GM12878 (cell line): Measurements from ENCODE around the gene CLNK. TPM values are rescaled to one million over a fixed set of nuclear protein-coding genes. Genes with fewer than 3 reads are reported as not detected.

Experiments
- ATAC-seq: fragments of 200-7000 bp; cut with Tn5 transposase; 3 replicates; pipeline ENCODE4 v1.9.1; 2020; ENCODE audit warnings: mild to moderate bottlenecking, moderate library complexity
- BruUV-seq: library from RNA; stranded (reverse); fragments of 400-500 nt; replicated peaks from 2 replicates; lab custom pipeline; 2021; lab: Mats Ljungman, UMichigan
- CTCF ChIA-PET: fragments of 300-600 bp; sonication (Branson Sonifier 250); formaldehyde crosslinking; extraction: SDS; loops from one replicate; lab custom pipeline; 2021; ENCODE audit warnings: inconsistent platforms; lab: Yijun Ruan, JAX
- POLR2A ChIA-PET: fragments of 350-600 bp; formaldehyde crosslinking; extraction: SDS; loops from one replicate; lab custom pipeline; 2021; ENCODE audit warnings: inconsistent platforms; lab: Charles Lee
- RAD21 ChIA-PET: fragments of 300-600 bp; sonication (Branson Sonifier 250); formaldehyde crosslinking; loops from one replicate; lab custom pipeline; 2023; ENCODE audit warnings: antibody characterized with exemption; ENCODE audit not compliant: unreplicated experiment; lab: Charles Lee
- SMC1A ChIA-PET: fragments of 300-600 bp; sonication (Branson Sonifier 250); formaldehyde crosslinking; loops from one replicate; lab custom pipeline; 2023; ENCODE audit not compliant: unreplicated experiment, uncharacterized antibody; lab: Charles Lee
- DNase-seq: peaks from one replicate; pipeline ENCODE4 v3.0.0-alpha.2; 2011; ENCODE audit warnings: low read depth, low spot score
- FAIRE-seq: peaks from 3 replicates; lab custom pipeline; 2011; peaks lifted over from hg19 to GRCh38; lab: Jason Lieb, UNC
- H2AFZ ChIP-seq: 2 replicates; pipeline ENCODE4 v1.6.0; 2011; ENCODE audit warnings: low read depth, low read length, control low read depth; ENCODE audit not compliant: control insufficient read depth
- H3K27ac ChIP-seq: 2 replicates; pipeline ENCODE4 v1.5.1; 2011; ENCODE audit warnings: control low read depth; ENCODE audit not compliant: control insufficient read depth, insufficient read depth
- H3K27me3 ChIP-seq, 2 experiments: replicated peaks in 1 of 2; 2 replicates each; pipeline versions ENCODE4 v1.6.0 to v1.6.1; 2011; ENCODE audit warnings: low read length in 1 of 2; ENCODE audit not compliant: control insufficient read depth in 2 of 2, insufficient read depth in 2 of 2
- H3K36me3 ChIP-seq, 2 experiments: 2 replicates each; pipeline ENCODE4 v1.5.1; 2011; ENCODE audit warnings: low read length in 1 of 2; ENCODE audit not compliant: control insufficient read depth in 2 of 2, insufficient read depth in 2 of 2
- H3K4me1 ChIP-seq: 2 replicates; pipeline ENCODE4 v1.6.1; 2011; ENCODE audit warnings: mild to moderate bottlenecking, low read length, moderate library complexity, mixed read lengths; ENCODE audit not compliant: control insufficient read depth, insufficient read depth
- H3K4me2 ChIP-seq: 2 replicates; pipeline ENCODE4 v1.6.0; 2011; ENCODE audit warnings: control low read depth; ENCODE audit not compliant: control insufficient read depth, insufficient read depth
- H3K4me3 ChIP-seq: fragments of 200-600 bp; sonication (generic); 2 replicates; pipeline ENCODE4 v1.5.1; 2016
- H3K79me2 ChIP-seq: 2 replicates; pipeline ENCODE4 v1.6.0; 2011; ENCODE audit warnings: low read length; ENCODE audit not compliant: control insufficient read depth, insufficient read depth
- H3K9ac ChIP-seq: 2 replicates; pipeline ENCODE4 v1.8.0; 2011; ENCODE audit warnings: low read length, control low read depth, mixed read lengths; ENCODE audit not compliant: control insufficient read depth, insufficient read depth
- H3K9me3 ChIP-seq: replicated peaks from 3 replicates; pipeline ENCODE4 v1.5.1; 2011; ENCODE audit warnings: mild to moderate bottlenecking, low read length; ENCODE audit not compliant: control insufficient read depth, insufficient read depth
- H4K20me1 ChIP-seq: 2 replicates; pipeline ENCODE4 v1.6.0; 2011; ENCODE audit not compliant: control insufficient read depth, insufficient read depth
- CBFB ChIP-seq: IDR thresholded peaks from 2 replicates; pipeline ENCODE4 v1.6.1; 2016; ENCODE audit warnings: antibody characterized with exemption, low read depth
- CHD2 ChIP-seq: IDR thresholded peaks from 2 replicates; pipeline ENCODE4 v1.6.1; 2011; ENCODE audit warnings: low read depth, low read length, improper control_type of control experiment, borderline replicate concordance
- CHD4 ChIP-seq: fragments of 200-600 bp; sonication (generic); IDR thresholded peaks from 2 replicates; pipeline ENCODE4 v1.6.1; 2016; ENCODE audit warnings: mild to moderate bottlenecking
- DPF2 ChIP-seq: fragments of 450-650 bp; IDR thresholded peaks from 2 replicates; pipeline ENCODE4 v1.6.1; 2017; ENCODE audit warnings: mild to moderate bottlenecking
- HDAC2 ChIP-seq: fragments of 200-600 bp; sonication (generic); IDR thresholded peaks from 2 replicates; pipeline ENCODE4 v1.6.1; 2017
- HSF1 ChIP-seq: fragments of 150-350 bp; IDR thresholded peaks from 2 replicates; pipeline ENCODE4 v1.6.1; 2014; ENCODE audit warnings: mild to moderate bottlenecking, low read depth, low read length
- IKZF1 ChIP-seq: fragments of 450-650 bp; conservative IDR thresholded peaks from 2 replicates; pipeline ENCODE4 v1.6.1; 2017; ENCODE audit warnings: antibody characterized with exemption, mild to moderate bottlenecking
- MXI1 ChIP-seq: fragments of 150-350 bp; IDR thresholded peaks from 2 replicates; pipeline ENCODE4 v1.6.1; 2011; ENCODE audit warnings: low read depth, mild to moderate bottlenecking, inconsistent platforms, low read length, improper control_type of control experiment
- NFYA ChIP-seq: IDR thresholded peaks from 2 replicates; pipeline ENCODE4 v1.6.1; 2011; ENCODE audit warnings: low read depth, mild to moderate bottlenecking, low read length, improper control_type of control experiment, borderline replicate concordance
- RELA ChIP-seq: fragments of 450-650 bp; IDR thresholded peaks from 2 replicates; pipeline ENCODE4 v1.8.0; 2014; ENCODE audit warnings: borderline replicate concordance; ENCODE audit not compliant: partially characterized antibody
- SKIL ChIP-seq: fragments of 450-650 bp; IDR thresholded peaks from 2 replicates; pipeline ENCODE4 v1.6.1; 2017; ENCODE audit warnings: mild to moderate bottlenecking, low read depth, inconsistent platforms; ENCODE audit not compliant: poor library complexity, severe bottlenecking
- SMAD5 ChIP-seq: IDR thresholded peaks from 2 replicates; pipeline ENCODE4 v1.6.1; 2016; ENCODE audit warnings: antibody characterized with exemption, low read depth
- SREBF1 ChIP-seq: IDR thresholded peaks from 2 replicates; pipeline ENCODE4 v1.6.1; 2012; ENCODE audit warnings: mild to moderate bottlenecking, low read length
- WRNIP1 ChIP-seq: IDR thresholded peaks from 2 replicates; pipeline ENCODE4 v1.6.1; 2011; ENCODE audit warnings: low read depth, low read length, improper control_type of control experiment, borderline replicate concordance
- ZNF217 ChIP-seq: fragments of 450-650 bp; IDR thresholded peaks from 2 replicates; pipeline ENCODE4 v1.6.1; 2017; ENCODE audit warnings: antibody characterized with exemption, mild to moderate bottlenecking
- ZNF274 ChIP-seq: IDR thresholded peaks from one replicate; pipeline ENCODE4 v1.8.0; 2011; ENCODE audit not compliant: insufficient read length, insufficient read depth
- ZSCAN29 ChIP-seq: fragments of 450-650 bp; IDR thresholded peaks from 2 replicates; pipeline ENCODE4 v1.6.1; 2017; ENCODE audit warnings: mild to moderate bottlenecking, moderate library complexity
- WGBS: methylation state at CpG from one replicate; pipeline ENCODE4 v1.1.6; 2016; ENCODE audit warnings: low lambda C conversion rate; ENCODE audit not compliant: insufficient replicate concordance, insufficient coverage; ENCODE audit errors: missing lambda C conversion rate; 5-methylcytosine and 5-hydroxymethylcytosine counted together
- in situ Hi-C: fragments of 300-500 bp; cut with MboI; formaldehyde crosslinking; loops from 9 replicates; pipeline ENCODE4 v1.14.3; 2018; ENCODE audit warnings: mixed read lengths
- intact Hi-C: fragments of 100-400 bp; cut with micrococcal nuclease; formaldehyde crosslinking; loops from one replicate; pipeline ENCODE4 v1.14.2; 2022; ENCODE audit not compliant: unreplicated experiment
- polyA plus RNA-seq, 11 experiments: library from polyadenylated mRNA; depleted of rRNA in 4 of 11; unstranded in 6 of 11; stranded (reverse) in 5 of 11; fragments of >200 nt; fragmentation: Nextera tagmentation in 4 of 11; fragmentation: Illumina TruSeq in 1 of 11; extraction: Ambion mirVana in 4 of 11; extraction: Trizol in 1 of 11; gene quantifications; 1 replicate in 1 of 11; 2 replicates in 10 of 11; pipeline versions ENCODE4 v1.2.1 to v1.2.3, GENCODE V29; 2011 to 2016; ENCODE audit warnings: inconsistent platforms in 2 of 11, missing spikeins in 2 of 11, low read depth in 1 of 11
- total RNA-seq, 4 experiments: library from RNA; depleted of rRNA in 3 of 4; stranded (reverse); fragments of >200 nt in 3 of 4; fragmentation: Illumina TruSeq in 1 of 4; extraction: Trizol in 1 of 4; gene quantifications; 2 replicates each; pipeline versions ENCODE4 v1.2.1 to v1.2.3, GENCODE V29; 2013 to 2021
- TF ChIP-seq, protein P1 (sequence below): IDR thresholded peaks from 2 replicates; pipeline ENCODE4 v1.6.1; 2012; ENCODE audit warnings: low read depth, low read length, improper control_type of control experiment

Gene CLNK
- total and polyA plus RNA-seq, 10 of the 15 experiments (the other 5 are each of a cell fraction or from before 2014, with no cell fraction given) = 2.1 to 14.3 (median 2.7) TPM

GRCh38 chr4:10656988-10657387 is 27.6 kb downstream of the CLNK start:
- Histone ChIP-seq H3K4me2 (no peak overlapping the region), H3K9ac (no peak overlapping the region), H3K36me3 (no peaks in the 10 kb centered on the region), H3K27ac (no peak overlapping the region), H4K20me1 (no peaks in the 10 kb centered on the region), H2AFZ (peak overlapping the region; percentile 51; the same call in 1 of the 2 replicates), H3K79me2 (no peaks in the 10 kb centered on the region), H3K27me3 (no peaks in the 10 kb centered on the region), H3K4me1 (no peaks in the 10 kb centered on the region)
- WGBS = 96% methylated on average over 2 of the region's 2 CpGs
- BruUV-seq = no TSS peak
- FAIRE-seq (no peak), ATAC-seq (no peak), DNase-seq (no peak)
- SMC1A ChIA-PET = interaction anchor here (0.9 to 2.6 kb wide), 9 partner anchors 9 to 702 kb away, joined by 3 to 15 read pairs (median 3); no protein-coding TSS in a partner anchor
- CTCF ChIA-PET = interaction anchor here (1.1 kb wide), 1 partner anchor 12 kb away, joined by 5 read pairs; no protein-coding TSS in a partner anchor
- POLR2A ChIA-PET = interaction anchor here (0.6 to 1.0 kb wide), 2 partner anchors 9 to 11 kb away, joined by 3 read pairs; no protein-coding TSS in a partner anchor
- intact Hi-C loops = no loop called here
- TF ChIP-seq CHD4 (no peak), HSF1 (no peak), SKIL (no peak), DPF2 (no peak), ZSCAN29 (no peak), ZNF217 (no peak), SMAD5 (no peak), IKZF1 (no peak), ZNF274 (no peak), NFYA (no peak), SREBF1 (no peak), HDAC2 (no peak), MXI1 (no peak), RELA (no peak), CBFB (no peak), CHD2 (no peak), WRNIP1 (no peak)
- TF ChIP-seq, protein P1, sequence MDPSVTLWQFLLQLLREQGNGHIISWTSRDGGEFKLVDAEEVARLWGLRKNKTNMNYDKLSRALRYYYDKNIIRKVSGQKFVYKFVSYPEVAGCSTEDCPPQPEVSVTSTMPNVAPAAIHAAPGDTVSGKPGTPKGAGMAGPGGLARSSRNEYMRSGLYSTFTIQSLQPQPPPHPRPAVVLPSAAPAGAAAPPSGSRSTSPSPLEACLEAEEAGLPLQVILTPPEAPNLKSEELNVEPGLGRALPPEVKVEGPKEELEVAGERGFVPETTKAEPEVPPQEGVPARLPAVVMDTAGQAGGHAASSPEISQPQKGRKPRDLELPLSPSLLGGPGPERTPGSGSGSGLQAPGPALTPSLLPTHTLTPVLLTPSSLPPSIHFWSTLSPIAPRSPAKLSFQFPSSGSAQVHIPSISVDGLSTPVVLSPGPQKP = no peak
- TF ChIP-seq, all 136 proteins: peak for 0
- in situ Hi-C loops = no loop called here
- Histone ChIP-seq H3K4me3 (no peak overlapping the region), H3K9me3 (no peaks in the 10 kb centered on the region; the same call in 2 of the 3 replicates)
- RAD21 ChIA-PET = interaction anchor here (0.9 to 1.7 kb wide), 4 partner anchors 8 to 57 kb away, joined by 3 to 4 read pairs (median 4); no protein-coding TSS in a partner anchor
